ENCODE results near the gene POLR2L.

The POLR2L gene

GRCh38 chr11:838441-839279 is 3.7 kb downstream of the POLR2L start:
- no peak for DNase-seq (ENCODE audit: low read depth in 3 of 3)

GRCh38 chr11:837990-838307 is 4.4 kb downstream of the POLR2L start:
- no peak for DNase-seq (ENCODE audit: low read depth in 3 of 3)

GRCh38 chr11:837189-837989 is 4.9 kb downstream of the POLR2L start:
- no peak for DNase-seq (ENCODE audit: low read depth in 3 of 3)

- no peak for DNase-seq (ENCODE audit: low read depth in 3 of 3)
These were observed 5.6 kb downstream of the POLR2L start for GRCh38 chr11:836700-837099.

- DNase-seq (ENCODE audit: low read depth in 3 of 3), result no peak
These were observed 6.1 kb downstream of the POLR2L start for GRCh38 chr11:836274-836673.

GRCh38 chr11:834371-835316 is 7.7 kb downstream of the POLR2L start:
- DNase-seq (ENCODE audit: low read depth in 3 of 3), result no peak

- DNase-seq (ENCODE audit: low read depth in 3 of 3), result no peak
These were observed 8.4 kb downstream of the POLR2L start for GRCh38 chr11:833849-834311.

GRCh38 chr11:833114-833791 is 9.1 kb downstream of the POLR2L start:
- DNase-seq (ENCODE audit: low read depth in 3 of 3), result no peak

GRCh38 chr11:832529-833113 is 9.7 kb downstream of the POLR2L start, which contains the start of gene CD151:
CD151 (plus strand) TSS chr11:832952; CDS start chr11:836070, 3,118 bp downstream.
- DNase-seq (ENCODE audit: low read depth in 3 of 3), result no peak

GRCh38 chr11:831961-832528 is 10.3 kb downstream of the POLR2L start:
- no peak for DNase-seq (ENCODE audit: low read depth in 3 of 3)

GRCh38 chr11:831118-831864 is 11.0 kb downstream of the POLR2L start:
- DNase-seq (ENCODE audit: low read depth in 3 of 3), result no peak

GRCh38 chr11:830295-831117 is 11.8 kb downstream of the POLR2L start:
- no peak for DNase-seq (ENCODE audit: low read depth in 3 of 3)

GRCh38 chr11:829847-830294 is 12.5 kb downstream of the POLR2L start:
- no peak for DNase-seq (ENCODE audit: low read depth in 3 of 3)

GRCh38 chr11:829176-829846 is 13.0 kb downstream of the POLR2L start:
- DNase-seq (ENCODE audit: low read depth in 3 of 3), result no peak

GRCh38 chr11:828506-829175 is 13.7 kb downstream of the POLR2L start:
- DNase-seq (ENCODE audit: low read depth in 3 of 3), result no peak

- no peak for DNase-seq (ENCODE audit: low read depth in 3 of 3)
These were observed 14.5 kb downstream of the POLR2L start, which contains the start of gene CRACR2B for GRCh38 chr11:827897-828192. CRACR2B (plus strand) TSS chr11:827919; CDS start chr11:828608, 689 bp downstream.

GRCh38 chr11:827146-827896 is 15.0 kb downstream of the POLR2L start:
- no peak for DNase-seq (ENCODE audit: low read depth in 3 of 3)
